Osteocyte (in vitro differentiated cells): Measurements from ENCODE around the gene EIF2D. TPM values are rescaled to one million over a fixed set of nuclear protein-coding genes. Genes with fewer than 3 reads are reported as not detected.

ENCODE experiments used
- DNase-seq: peaks from one replicate; pipeline ENCODE4 v3.0.0; 2021; ENCODE audit warnings: mixed read lengths; ENCODE audit not compliant: unreplicated experiment; ENCODE audit errors: extremely low spot score
- H3K27ac Mint-ChIP-seq: one replicate; pipeline ENCODE4 v1.8.0; 2021; ENCODE audit warnings: mild to moderate bottlenecking, mixed read lengths; ENCODE audit not compliant: unreplicated experiment
- H3K27me3 Mint-ChIP-seq: one replicate; pipeline ENCODE4 v1.8.0; 2021; ENCODE audit warnings: mixed read lengths; ENCODE audit not compliant: unreplicated experiment
- H3K36me3 Mint-ChIP-seq: one replicate; pipeline ENCODE4 v1.8.0; 2021; ENCODE audit warnings: mixed read lengths; ENCODE audit not compliant: unreplicated experiment
- H3K4me1 Mint-ChIP-seq: one replicate; pipeline ENCODE4 v1.8.0; 2021; ENCODE audit warnings: mixed read lengths; ENCODE audit not compliant: unreplicated experiment
- H3K4me3 Mint-ChIP-seq: one replicate; pipeline ENCODE4 v1.8.0; 2021; ENCODE audit warnings: mild to moderate bottlenecking, moderate library complexity, mixed read lengths; ENCODE audit not compliant: unreplicated experiment
- H3K9me3 Mint-ChIP-seq: one replicate; pipeline ENCODE4 v1.8.0; 2021; ENCODE audit warnings: mixed read lengths; ENCODE audit not compliant: unreplicated experiment
- CTCF ChIP-seq: fragments of 200-600 bp; sonication (generic); IDR thresholded peaks from 2 replicates; pipeline ENCODE4 v1.5.0; 2021; ENCODE audit warnings: antibody characterized with exemption, mild to moderate bottlenecking, moderate library complexity
- total RNA-seq: library from RNA; stranded (reverse); gene quantifications from 2 replicates; pipeline ENCODE4 v1.2.1, GENCODE V29; 2021

Gene EIF2D
- total RNA-seq, 1 donor from 2014 or later, result 56.8 TPM

- Mint-ChIP-seq H3K27ac (no peak overlapping the region), H3K4me1 (peaks cover 6% of the 10 kb centered on the region), H3K4me3 (no peak overlapping the region), H3K9me3 (no peaks in the 10 kb centered on the region), H3K27me3 (peaks cover 46% of the 10 kb centered on the region), H3K36me3 (no peaks in the 10 kb centered on the region)
- no peak for DNase-seq
- TF ChIP-seq CTCF, result no peak
These were observed 56.8 kb downstream of the EIF2D start for GRCh38 chr1:206555473-206555935.

- H3K27me3 Mint-ChIP-seq, result peaks cover 51% of the 10 kb centered on the region
- H3K4me3 Mint-ChIP-seq, result no peak overlapping the region
- peaks cover 6% of the 10 kb centered on the region for H3K4me1 Mint-ChIP-seq
- H3K9me3 Mint-ChIP-seq, result no peaks in the 10 kb centered on the region
- no peaks in the 10 kb centered on the region for H3K36me3 Mint-ChIP-seq
- H3K27ac Mint-ChIP-seq, result no peak overlapping the region
- no peak for DNase-seq
- no peak for TF ChIP-seq CTCF
These were observed 57.4 kb downstream of the EIF2D start for GRCh38 chr1:206554701-206555472.

GRCh38 chr1:206554211-206554610 is 58.1 kb downstream of the EIF2D start:
- Mint-ChIP-seq H3K4me3 (no peak overlapping the region), H3K36me3 (no peaks in the 10 kb centered on the region), H3K4me1 (peaks cover 6% of the 10 kb centered on the region), H3K9me3 (no peaks in the 10 kb centered on the region), H3K27me3 (peaks cover 58% of the 10 kb centered on the region), H3K27ac (no peak overlapping the region)
- DNase-seq, result no peak
- TF ChIP-seq CTCF, result no peak

- no peaks in the 10 kb centered on the region for H3K9me3 Mint-ChIP-seq
- H3K27ac Mint-ChIP-seq, result no peak overlapping the region
- DNase-seq, result no peak
- H3K27me3 Mint-ChIP-seq, result peaks cover 77% of the 10 kb centered on the region
- H3K4me3 Mint-ChIP-seq, result no peak overlapping the region
- no peaks in the 10 kb centered on the region for H3K36me3 Mint-ChIP-seq
- H3K4me1 Mint-ChIP-seq, result peaks cover 3% of the 10 kb centered on the region
- no peak for TF ChIP-seq CTCF
These were observed 60.3 kb downstream of the EIF2D start for GRCh38 chr1:206551986-206552326.

- DNase-seq, result no peak
- peaks cover 2% of the 10 kb centered on the region for H3K4me1 Mint-ChIP-seq
- H3K9me3 Mint-ChIP-seq, result no peaks in the 10 kb centered on the region
- H3K27ac Mint-ChIP-seq, result no peak overlapping the region
- no peak for TF ChIP-seq CTCF
- H3K36me3 Mint-ChIP-seq, result no peaks in the 10 kb centered on the region
- no peak overlapping the region for H3K4me3 Mint-ChIP-seq
- H3K27me3 Mint-ChIP-seq, result peaks cover 80% of the 10 kb centered on the region
These were observed 60.8 kb downstream of the EIF2D start for GRCh38 chr1:206551296-206551985.
